ENCODE measurements around the gene BOD1.

Gene BOD1

DNA sequence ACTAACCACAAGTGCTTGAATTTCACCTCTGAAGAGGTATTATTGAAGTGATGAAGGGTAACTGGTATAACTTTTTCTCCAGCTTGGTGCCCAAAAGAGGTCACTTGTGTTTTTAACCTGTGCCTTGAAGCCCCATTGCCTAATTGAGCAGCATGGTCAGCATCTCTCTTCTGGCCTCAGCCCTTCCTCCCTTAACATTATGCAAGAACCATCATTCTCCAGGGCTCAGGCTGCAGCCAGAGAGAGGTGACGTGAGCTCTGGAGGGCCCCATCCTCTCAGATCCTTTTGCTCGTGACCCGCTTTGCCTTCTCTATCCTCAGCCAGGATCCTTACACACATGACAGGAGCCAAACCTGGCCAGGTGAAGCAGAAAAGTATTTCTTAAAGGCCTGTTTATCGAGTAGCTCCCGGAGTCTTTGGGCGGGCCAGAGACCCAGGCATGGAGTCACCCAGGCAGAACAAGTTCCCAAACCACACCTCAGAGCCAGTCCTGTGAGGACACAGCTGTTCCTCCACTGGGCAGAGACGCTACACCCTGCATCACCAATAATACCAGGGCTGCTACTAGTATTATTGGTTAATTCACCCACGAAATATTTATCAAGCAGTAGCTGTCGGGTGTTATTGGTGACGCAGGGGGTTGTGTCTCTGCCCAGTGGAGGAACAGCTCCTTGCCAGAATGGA, 29.6 kb upstream of the BOD1 start:
- no peaks in the 10 kb centered on the region for H3K36me3 Mint-ChIP-seq (ENCODE audit: low read depth)
- H3K27me3 Mint-ChIP-seq (ENCODE audit: low read depth), result peaks cover 9% of the 10 kb centered on the region
- H3K4me1 Mint-ChIP-seq (ENCODE audit: low read depth), result no peaks in the 10 kb centered on the region
- H3K27ac Mint-ChIP-seq, result no peak overlapping the region
- DNase-seq (ENCODE audit: low spot score), result no peak
- no peak overlapping the region for H3K4me3 Mint-ChIP-seq
- H3K9me3 Mint-ChIP-seq, result no peaks in the 10 kb centered on the region

DNA sequence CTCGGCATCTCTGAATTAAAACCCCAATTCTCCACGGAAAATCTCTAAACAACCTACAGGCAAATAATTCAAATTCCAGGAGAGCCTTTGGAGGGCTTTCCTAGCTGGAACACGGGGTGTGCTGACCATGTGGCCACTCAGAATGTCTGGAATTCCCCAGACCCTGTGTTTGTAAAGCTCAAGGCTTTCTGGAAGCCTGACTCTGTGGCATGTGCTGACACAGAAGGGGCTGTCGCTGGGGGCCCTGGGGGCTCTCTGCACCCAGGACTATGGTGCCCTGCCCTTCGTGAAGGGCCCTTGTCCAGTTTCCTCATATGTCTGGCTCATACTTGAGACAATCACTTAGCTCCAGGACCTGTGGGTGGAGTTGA, 29.0 kb upstream of the BOD1 start:
- H3K9me3 Mint-ChIP-seq, result no peaks in the 10 kb centered on the region
- DNase-seq (ENCODE audit: low spot score), result no peak
- peaks cover 4% of the 10 kb centered on the region for H3K27me3 Mint-ChIP-seq (ENCODE audit: low read depth)
- H3K4me1 Mint-ChIP-seq (ENCODE audit: low read depth), result no peaks in the 10 kb centered on the region
- no peaks in the 10 kb centered on the region for H3K36me3 Mint-ChIP-seq (ENCODE audit: low read depth)
- H3K4me3 Mint-ChIP-seq, result no peak overlapping the region
- H3K27ac Mint-ChIP-seq, result no peak overlapping the region

DNA sequence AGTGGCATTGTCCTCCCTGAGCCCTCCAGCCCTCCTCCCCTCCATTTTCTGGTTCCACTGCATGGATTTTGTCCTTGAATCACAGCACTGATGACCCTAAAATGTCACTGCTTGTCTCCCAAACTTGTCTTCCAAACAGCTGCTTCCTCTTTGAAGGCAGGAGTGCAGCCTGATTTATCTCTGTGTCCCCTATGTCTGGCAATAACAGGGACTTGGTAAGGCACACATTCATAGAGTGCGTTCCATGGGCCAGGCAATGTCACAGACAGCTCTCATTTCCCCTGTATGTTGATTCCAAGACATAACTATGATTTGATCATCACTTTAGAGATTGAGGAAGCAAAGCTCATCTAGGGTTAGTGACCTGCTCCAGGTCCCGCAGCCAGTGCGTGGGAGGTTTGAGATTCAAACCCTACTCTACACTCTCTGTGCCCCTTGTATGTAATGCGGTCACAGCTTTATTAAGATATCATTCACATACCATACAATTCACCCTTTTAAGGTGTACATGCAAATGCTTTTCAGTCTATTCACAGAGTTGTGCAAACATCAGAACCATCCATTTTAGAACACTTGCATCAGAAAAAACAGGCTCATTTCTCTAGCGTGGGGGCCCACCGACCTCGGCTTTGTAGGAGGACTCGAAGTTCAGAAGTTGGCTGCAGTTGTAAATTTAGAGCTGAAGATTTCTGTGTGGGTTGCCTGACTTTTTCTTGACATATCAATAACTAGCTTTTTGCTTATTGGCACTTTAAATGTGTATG, 28.4 kb upstream of the BOD1 start:
- Mint-ChIP-seq H3K36me3 (ENCODE audit: low read depth) (no peaks in the 10 kb centered on the region), H3K4me1 (ENCODE audit: low read depth) (no peaks in the 10 kb centered on the region), H3K9me3 (no peaks in the 10 kb centered on the region), H3K27me3 (ENCODE audit: low read depth) (peaks cover 4% of the 10 kb centered on the region), H3K27ac (no peak overlapping the region), H3K4me3 (no peak overlapping the region)
- DNase-seq (ENCODE audit: low spot score), result no peak

GRCh38 chr5:173643964-173644363, 27.5 kb upstream of the BOD1 start:
- Mint-ChIP-seq H3K36me3 (ENCODE audit: low read depth) (no peaks in the 10 kb centered on the region), H3K27me3 (ENCODE audit: low read depth) (peaks cover 4% of the 10 kb centered on the region), H3K27ac (no peak overlapping the region), H3K4me1 (ENCODE audit: low read depth) (no peaks in the 10 kb centered on the region), H3K9me3 (no peaks in the 10 kb centered on the region), H3K4me3 (no peak overlapping the region)
- DNase-seq (ENCODE audit: low spot score), result no peak

DNA sequence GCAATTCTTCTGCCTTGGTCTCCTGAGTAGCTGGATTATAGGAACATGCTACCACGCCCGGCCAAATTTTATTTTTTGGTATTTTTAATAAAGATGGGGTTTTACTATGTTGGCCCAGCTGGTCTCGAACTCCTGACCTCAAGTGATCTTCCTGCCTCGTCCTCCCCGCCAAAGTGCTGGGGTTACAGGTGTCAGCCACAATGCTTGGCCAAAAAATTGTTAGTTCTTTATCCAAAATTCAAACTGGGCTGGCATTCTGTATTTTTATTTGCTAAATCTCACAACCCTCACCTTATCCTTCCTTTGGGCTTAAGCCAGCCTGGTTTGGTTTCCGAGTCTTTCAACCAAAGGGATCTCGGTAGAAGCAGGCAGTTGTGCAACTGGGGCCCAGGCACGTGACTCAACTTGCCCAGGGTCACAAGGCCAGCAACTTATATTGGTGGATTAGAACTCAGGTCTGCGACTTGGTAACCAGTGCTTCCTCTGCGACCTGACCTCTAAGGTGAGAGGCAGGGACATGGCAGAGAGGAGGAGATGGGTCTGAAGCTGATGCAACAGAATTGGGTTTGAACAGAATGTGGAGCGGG, 26.5 kb upstream of the BOD1 start:
- no peaks in the 10 kb centered on the region for H3K9me3 Mint-ChIP-seq
- H3K4me3 Mint-ChIP-seq, result no peak overlapping the region

GRCh38 chr5:173642191-173642816, 25.9 kb upstream of the BOD1 start:
- Mint-ChIP-seq H3K27ac (no peak overlapping the region), H3K36me3 (ENCODE audit: low read depth) (no peaks in the 10 kb centered on the region), H3K27me3 (ENCODE audit: low read depth) (peaks cover 4% of the 10 kb centered on the region), H3K4me3 (no peak overlapping the region), H3K4me1 (ENCODE audit: low read depth) (no peaks in the 10 kb centered on the region), H3K9me3 (no peaks in the 10 kb centered on the region)
- DNase-seq (ENCODE audit: low spot score), result no peak

More for the DNA sequence above, 26.5 kb upstream of the BOD1 start:
- Mint-ChIP-seq H3K4me1 (ENCODE audit: low read depth) (no peaks in the 10 kb centered on the region), H3K27me3 (ENCODE audit: low read depth) (peaks cover 4% of the 10 kb centered on the region), H3K27ac (no peak overlapping the region), H3K36me3 (ENCODE audit: low read depth) (no peaks in the 10 kb centered on the region)
- DNase-seq (ENCODE audit: low spot score), result no peak

GRCh38 chr5:173640156-173640804, 23.8 kb upstream of the BOD1 start:
- H3K9me3 Mint-ChIP-seq, result no peaks in the 10 kb centered on the region
- no peak overlapping the region for H3K27ac Mint-ChIP-seq
- no peak for DNase-seq (ENCODE audit: low spot score)
- H3K4me1 Mint-ChIP-seq (ENCODE audit: low read depth), result no peaks in the 10 kb centered on the region
- H3K27me3 Mint-ChIP-seq (ENCODE audit: low read depth), result peaks cover 4% of the 10 kb centered on the region
- H3K4me3 Mint-ChIP-seq, result no peak overlapping the region
- H3K36me3 Mint-ChIP-seq (ENCODE audit: low read depth), result no peaks in the 10 kb centered on the region

GRCh38 chr5:173638126-173639040, 21.9 kb upstream of the BOD1 start:
- Mint-ChIP-seq H3K4me3 (no peak overlapping the region), H3K9me3 (no peaks in the 10 kb centered on the region), H3K27me3 (ENCODE audit: low read depth) (no peaks in the 10 kb centered on the region), H3K27ac (no peak overlapping the region), H3K4me1 (ENCODE audit: low read depth) (no peaks in the 10 kb centered on the region), H3K36me3 (ENCODE audit: low read depth) (no peaks in the 10 kb centered on the region)
- no peak for DNase-seq (ENCODE audit: low spot score)

DNA sequence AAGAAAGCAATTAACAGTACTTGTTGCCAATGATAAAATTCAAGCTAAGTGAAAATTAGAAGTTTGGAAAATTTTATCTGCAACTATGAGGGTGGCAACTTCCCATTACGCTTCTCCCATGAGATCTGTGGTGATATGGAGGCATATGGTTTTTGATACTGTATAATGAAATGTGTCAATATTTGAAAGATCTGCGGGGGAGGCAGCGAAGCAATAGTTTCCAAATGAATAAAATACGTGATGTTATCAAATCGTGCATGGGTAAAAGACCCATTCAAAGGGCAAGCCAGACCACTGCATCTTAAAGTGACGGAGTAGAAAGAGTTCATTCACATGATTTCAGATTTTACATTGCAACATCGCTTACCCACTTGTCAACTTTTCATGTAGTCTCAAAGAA, 20.9 kb upstream of the BOD1 start:
- no peaks in the 10 kb centered on the region for H3K4me1 Mint-ChIP-seq (ENCODE audit: low read depth)
- no peaks in the 10 kb centered on the region for H3K27me3 Mint-ChIP-seq (ENCODE audit: low read depth)
- no peak overlapping the region for H3K27ac Mint-ChIP-seq
- DNase-seq (ENCODE audit: low spot score), result peak; percentile 23
- no peak overlapping the region for H3K4me3 Mint-ChIP-seq
- H3K9me3 Mint-ChIP-seq, result no peaks in the 10 kb centered on the region
- no peaks in the 10 kb centered on the region for H3K36me3 Mint-ChIP-seq (ENCODE audit: low read depth)

GRCh38 chr5:173634465-173634983, 18.1 kb upstream of the BOD1 start:
- Mint-ChIP-seq H3K4me3 (no peak overlapping the region), H3K9me3 (no peaks in the 10 kb centered on the region), H3K27me3 (ENCODE audit: low read depth) (peaks cover 3% of the 10 kb centered on the region), H3K4me1 (ENCODE audit: low read depth) (no peaks in the 10 kb centered on the region), H3K27ac (no peak overlapping the region), H3K36me3 (ENCODE audit: low read depth) (no peaks in the 10 kb centered on the region)
- DNase-seq (ENCODE audit: low spot score), result no peak

GRCh38 chr5:173633304-173633703, 16.9 kb upstream of the BOD1 start:
- Mint-ChIP-seq H3K27me3 (ENCODE audit: low read depth) (peaks cover 3% of the 10 kb centered on the region), H3K9me3 (no peaks in the 10 kb centered on the region), H3K36me3 (ENCODE audit: low read depth) (no peaks in the 10 kb centered on the region), H3K27ac (no peak overlapping the region), H3K4me1 (ENCODE audit: low read depth) (no peaks in the 10 kb centered on the region), H3K4me3 (no peak overlapping the region)
- DNase-seq (ENCODE audit: low spot score), result no peak

GRCh38 chr5:173631478-173631877, 15.0 kb upstream of the BOD1 start:
- no peaks in the 10 kb centered on the region for H3K4me1 Mint-ChIP-seq (ENCODE audit: low read depth)
- no peak for DNase-seq (ENCODE audit: low spot score)
- peak overlapping the region; percentile 35 for H3K27ac Mint-ChIP-seq
- no peak overlapping the region for H3K4me3 Mint-ChIP-seq
- peaks cover 3% of the 10 kb centered on the region for H3K27me3 Mint-ChIP-seq (ENCODE audit: low read depth)
- no peaks in the 10 kb centered on the region for H3K36me3 Mint-ChIP-seq (ENCODE audit: low read depth)
- H3K9me3 Mint-ChIP-seq, result no peaks in the 10 kb centered on the region
